Upper lobe of left lung (tissue), 6 donors: Measurements from ENCODE around the gene COG5. TPM values are rescaled to one million over a fixed set of nuclear protein-coding genes. Genes with fewer than 3 reads are reported as not detected.

Experiments used
- ATAC-seq, 2 donors: fragments of 200-7000 bp; cut with Tn5 transposase; one replicate each; pipeline ENCODE4 v1.9.1; 2022; ENCODE audit warnings: mild to moderate bottlenecking in 2 of 2, moderate library complexity in 2 of 2; ENCODE audit not compliant: low FRiP score in 2 of 2
- DNase-seq, 2 donors: peaks; one replicate each; pipeline ENCODE4 v3.0.0-alpha.2; 2019 to 2020
- H3K27ac ChIP-seq, 4 donors: fragments of 200-600 bp; sonication (generic); one replicate each; pipeline ENCODE4 v1.5.1; 2016 to 2019
- H3K27me3 ChIP-seq, 4 donors: fragments of 200-600 bp; sonication (generic); one replicate each; pipeline ENCODE4 v1.5.1; 2017 to 2019
- H3K36me3 ChIP-seq, 4 donors: fragments of 200-600 bp; sonication (generic); one replicate each; pipeline ENCODE4 v1.5.1; 2016 to 2019
- H3K4me1 ChIP-seq, 4 donors: fragments of 200-600 bp; sonication (generic); one replicate each; pipeline ENCODE4 v1.5.1; 2018 to 2019
- H3K4me3 ChIP-seq, 4 donors: fragments of 200-600 bp; sonication (generic); one replicate each; pipeline ENCODE4 v1.5.1; 2017 to 2019; ENCODE audit warnings: mild to moderate bottlenecking in 2 of 4, moderate library complexity in 1 of 4
- H3K9me3 ChIP-seq, 4 donors: fragments of 200-600 bp; sonication (generic); one replicate each; pipeline ENCODE4 v1.5.1; 2018 to 2019
- CTCF ChIP-seq, 6 experiments: fragments of 450-650 bp in 4 of 6; fragments of 200-600 bp in 2 of 6; sonication (generic) in 2 of 6; IDR thresholded peaks; one replicate each; pipeline ENCODE4 v1.5.1; 2016 to 2019; ENCODE audit warnings: antibody characterized with exemption in 6 of 6
- EP300 ChIP-seq, 4 donors: sonication (generic); formaldehyde crosslinking; IDR thresholded peaks; one replicate each; pipeline ENCODE4 v1.5.1; 2017; ENCODE audit warnings: antibody characterized with exemption in 4 of 4, control low read depth in 2 of 4
- POLR2A ChIP-seq, 4 donors: fragments of 450-650 bp; IDR thresholded peaks; one replicate each; pipeline ENCODE4 v1.5.1; 2016 to 2017; ENCODE audit warnings: antibody characterized with exemption in 4 of 4, mild to moderate bottlenecking in 2 of 4
- POLR2AphosphoS5 ChIP-seq, 2 donors: sonication (generic); formaldehyde crosslinking; IDR thresholded peaks; one replicate each; pipeline ENCODE4 v1.5.1; 2017; ENCODE audit warnings: antibody characterized with exemption in 2 of 2
- WGBS, 2 donors: methylation state at CpG; one replicate each; pipeline ENCODE4 v1.1.5; 2017 to 2018; 5-methylcytosine and 5-hydroxymethylcytosine counted together
- total RNA-seq, 6 donors: library from RNA; depleted of rRNA in 4 of 6; stranded (reverse); fragments of >200 nt in 4 of 6; gene quantifications; one replicate each; pipeline versions ENCODE4 v1.1.0 to v1.2.1, GENCODE V29; 2016 to 2021
- donor health status: DM: no; HTN: no; CAD: no; lungs with moderate emphysema.
- donor health status: DM: no; HTN: yes; CAD: no; lungs with severe emphysema.

Gene COG5
- total RNA-seq, 6 donors from 2014 or later = 31.6 to 88.0 (median 50.5) TPM

- no peak for DNase-seq
- H3K27me3 ChIP-seq = no peaks in the 10 kb centered on the region
- H3K4me1 ChIP-seq = no peaks in the 10 kb centered on the region
- H3K9me3 ChIP-seq = no peaks in the 10 kb centered on the region
- no peak for ATAC-seq
- no peak overlapping the region for H3K4me3 ChIP-seq
- TF ChIP-seq CTCF (IDR thresholded peaks at IDR 0.05) (no peak), POLR2AphosphoS5 (IDR thresholded peaks at IDR 0.05) (no peak), EP300 (IDR thresholded peaks at IDR 0.05) (no peak), POLR2A (IDR thresholded peaks at IDR 0.05) (no peak)
- no peak overlapping the region for H3K27ac ChIP-seq
- WGBS, 2 donors = 97 to 99% methylated on average over 5 of the region's 5 CpGs
- no peaks in the 10 kb centered on the region for H3K36me3 ChIP-seq
These were observed 289.2 kb downstream of the COG5 start for GRCh38 chr7:107274506-107274905.

- Histone ChIP-seq H3K27me3 (no peaks in the 10 kb centered on the region), H3K27ac (no peak overlapping the region), H3K36me3 (no peaks in the 10 kb centered on the region), H3K4me3 (no peak overlapping the region), H3K4me1 (no peaks in the 10 kb centered on the region), H3K9me3 (no peaks in the 10 kb centered on the region)
- TF ChIP-seq POLR2A (IDR thresholded peaks at IDR 0.05) (no peak), CTCF (IDR thresholded peaks at IDR 0.05) (no peak), POLR2AphosphoS5 (IDR thresholded peaks at IDR 0.05) (no peak), EP300 (IDR thresholded peaks at IDR 0.05) (no peak)
- ATAC-seq = no peak
- no peak for DNase-seq
- WGBS, 2 donors = 93 to 99% methylated on average over 3 of the region's 3 CpGs
These were observed 293.9 kb downstream of the COG5 start for GRCh38 chr7:107269790-107270189.

- Histone ChIP-seq H3K4me3 (no peak overlapping the region), H3K36me3 (no peaks in the 10 kb centered on the region), H3K9me3 (no peaks in the 10 kb centered on the region), H3K4me1 (no peaks in the 10 kb centered on the region), H3K27ac (no peak overlapping the region), H3K27me3 (no peaks in the 10 kb centered on the region)
- 98 to 99% methylated on average over 2 of the region's 2 CpGs for WGBS, 2 donors
- DNase-seq (no peak), ATAC-seq (no peak)
- no peak for TF ChIP-seq EP300 (IDR thresholded peaks at IDR 0.05)
- TF ChIP-seq POLR2A (IDR thresholded peaks at IDR 0.05) = no peak
- TF ChIP-seq CTCF (IDR thresholded peaks at IDR 0.05) = no peak
- TF ChIP-seq POLR2AphosphoS5 (IDR thresholded peaks at IDR 0.05) = no peak
These were observed 295.1 kb downstream of the COG5 start for GRCh38 chr7:107268594-107268993.

GRCh38 chr7:107267138-107267537 lies 296.6 kb downstream of the COG5 start:
- 95 to 96% methylated on average over 1 of the region's 1 CpG for WGBS, 2 donors
- no peak overlapping the region for H3K4me3 ChIP-seq
- ATAC-seq (no peak), DNase-seq (no peak)
- no peaks in the 10 kb centered on the region for H3K36me3 ChIP-seq
- H3K9me3 ChIP-seq = no peaks in the 10 kb centered on the region
- no peak overlapping the region for H3K27ac ChIP-seq
- no peak for TF ChIP-seq CTCF (IDR thresholded peaks at IDR 0.05)
- no peak for TF ChIP-seq EP300 (IDR thresholded peaks at IDR 0.05)
- TF ChIP-seq POLR2AphosphoS5 (IDR thresholded peaks at IDR 0.05) = no peak
- no peak for TF ChIP-seq POLR2A (IDR thresholded peaks at IDR 0.05)
- H3K27me3 ChIP-seq = no peaks in the 10 kb centered on the region
- no peaks in the 10 kb centered on the region for H3K4me1 ChIP-seq

GRCh38 chr7:107264723-107265122 lies 299.0 kb downstream of the COG5 start:
- TF ChIP-seq POLR2A (IDR thresholded peaks at IDR 0.05) (no peak), POLR2AphosphoS5 (IDR thresholded peaks at IDR 0.05) (no peak), CTCF (IDR thresholded peaks at IDR 0.05) (no peak), EP300 (IDR thresholded peaks at IDR 0.05) (no peak)

More at GRCh38 chr7:107264723-107265122, 299.0 kb downstream of the COG5 start:
- no peak overlapping the region for H3K27ac ChIP-seq
- no peaks in the 10 kb centered on the region for H3K9me3 ChIP-seq
- H3K4me3 ChIP-seq = no peak overlapping the region
- H3K4me1 ChIP-seq = no peaks in the 10 kb centered on the region
- ATAC-seq (no peak), DNase-seq (no peak)
- H3K36me3 ChIP-seq = no peaks in the 10 kb centered on the region
- H3K27me3 ChIP-seq = no peaks in the 10 kb centered on the region
